Measurements from ENCODE around the gene FDX1.

Gene FDX1

GRCh38 chr11:110415081-110415480 lies 14.7 kb upstream of the FDX1 start:
- no peak for TF ChIP-seq CTCF (IDR thresholded peaks at IDR 0.05)

- TF ChIP-seq CTCF (IDR thresholded peaks at IDR 0.05) = no peak
Measured at GRCh38 chr11:110422306-110422905, 7.3 kb upstream of the FDX1 start.

GRCh38 chr11:110424775-110425444 lies 4.8 kb upstream of the FDX1 start:
- TF ChIP-seq CTCF (IDR thresholded peaks at IDR 0.05) = no peak

- no peak for TF ChIP-seq CTCF (IDR thresholded peaks at IDR 0.05)
Measured at GRCh38 chr11:110425751-110426545, 3.8 kb upstream of the FDX1 start.

GRCh38 chr11:110428040-110428439 lies 1.7 kb upstream of the FDX1 start:
- TF ChIP-seq CTCF (IDR thresholded peaks at IDR 0.05) = no peak

GRCh38 chr11:110428956-110429730 lies 605 bp upstream of the FDX1 start:
- TF ChIP-seq CTCF (IDR thresholded peaks at IDR 0.05) = no peak
